ENCODE results near the gene AGAP1.

DNA sequence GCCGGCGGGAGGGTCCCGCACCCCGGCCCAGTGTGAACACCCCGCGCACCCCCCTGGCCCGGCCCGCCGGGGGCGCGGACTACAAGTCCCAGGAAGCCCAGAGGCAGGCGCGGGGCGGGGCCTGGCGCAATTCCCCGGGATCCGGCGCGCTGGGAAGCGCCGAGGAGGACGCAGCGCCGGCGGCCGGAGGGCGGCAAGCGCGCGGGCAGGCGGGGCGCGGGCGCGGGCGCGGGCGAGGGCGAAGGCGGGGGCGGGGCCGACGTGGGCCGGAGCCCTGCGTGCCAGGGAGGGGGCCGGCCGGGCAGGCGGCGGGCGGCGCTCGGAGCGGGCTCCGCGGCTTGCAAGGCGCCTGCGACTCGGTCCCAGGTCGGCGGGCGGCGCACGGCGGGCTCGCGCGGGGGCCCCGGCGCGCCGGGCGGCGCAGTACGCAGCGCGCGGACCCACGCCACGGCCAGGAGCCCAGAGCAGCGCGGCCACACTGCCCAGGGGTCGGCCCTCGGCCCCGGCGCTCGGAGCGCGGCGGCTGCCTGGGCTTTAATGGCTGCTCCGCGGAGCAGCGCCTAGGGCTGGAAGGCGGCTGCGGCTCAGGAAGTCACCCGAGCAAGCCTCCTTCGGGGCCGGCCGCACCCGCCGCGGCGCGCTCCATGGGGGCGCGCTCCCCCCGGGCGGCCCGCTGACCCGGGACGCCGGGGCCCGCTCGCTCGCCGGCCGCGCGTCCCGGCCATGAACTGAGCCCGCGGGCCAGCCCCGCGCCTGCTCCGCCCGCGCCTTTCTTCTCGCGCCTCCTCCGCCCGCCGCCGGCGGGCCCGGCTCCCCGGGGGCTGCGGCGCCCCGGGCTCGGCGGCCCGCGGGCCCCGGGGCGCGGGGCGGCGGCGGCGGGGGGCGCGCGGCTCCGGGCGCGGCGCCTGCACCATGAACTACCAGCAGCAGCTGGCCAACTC, at the start of gene AGAP1:
- TF ChIP-seq POLR2A (IDR thresholded peaks at IDR 0.05), result peak in 1 of 2 donors; percentile 53
- TF ChIP-seq, protein P1, sequence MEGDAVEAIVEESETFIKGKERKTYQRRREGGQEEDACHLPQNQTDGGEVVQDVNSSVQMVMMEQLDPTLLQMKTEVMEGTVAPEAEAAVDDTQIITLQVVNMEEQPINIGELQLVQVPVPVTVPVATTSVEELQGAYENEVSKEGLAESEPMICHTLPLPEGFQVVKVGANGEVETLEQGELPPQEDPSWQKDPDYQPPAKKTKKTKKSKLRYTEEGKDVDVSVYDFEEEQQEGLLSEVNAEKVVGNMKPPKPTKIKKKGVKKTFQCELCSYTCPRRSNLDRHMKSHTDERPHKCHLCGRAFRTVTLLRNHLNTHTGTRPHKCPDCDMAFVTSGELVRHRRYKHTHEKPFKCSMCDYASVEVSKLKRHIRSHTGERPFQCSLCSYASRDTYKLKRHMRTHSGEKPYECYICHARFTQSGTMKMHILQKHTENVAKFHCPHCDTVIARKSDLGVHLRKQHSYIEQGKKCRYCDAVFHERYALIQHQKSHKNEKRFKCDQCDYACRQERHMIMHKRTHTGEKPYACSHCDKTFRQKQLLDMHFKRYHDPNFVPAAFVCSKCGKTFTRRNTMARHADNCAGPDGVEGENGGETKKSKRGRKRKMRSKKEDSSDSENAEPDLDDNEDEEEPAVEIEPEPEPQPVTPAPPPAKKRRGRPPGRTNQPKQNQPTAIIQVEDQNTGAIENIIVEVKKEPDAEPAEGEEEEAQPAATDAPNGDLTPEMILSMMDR (IDR thresholded peaks at IDR 0.05), result no peak

All from uterus (tissue), 2 donors.